A549 (cell line): Measurements from ENCODE around the gene DUOX1. TPM values are rescaled to one million over a fixed set of nuclear protein-coding genes. Genes with fewer than 3 reads are reported as not detected.

ENCODE experiments used
- ATAC-seq, 2 experiments: fragments of 200-7000 bp in 1 of 2; fragments of >200 bp in 1 of 2; cut with Nextera tagmentation in 1 of 2; cut with Tn5 transposase in 1 of 2; 3 replicates each; pipeline versions ENCODE4 v1.8.0 to v1.9.1; 2018 to 2020; ENCODE audit warnings: mild to moderate bottlenecking in 1 of 2, moderate library complexity in 1 of 2
- CTCF ChIA-PET: fragments of 300-600 bp; sonication (Branson Sonifier 250); formaldehyde crosslinking; extraction: SDS; loops from one replicate; lab custom pipeline; 2021; ENCODE audit warnings: antibody characterized with exemption, inconsistent platforms; lab: Yijun Ruan, JAX
- POLR2A ChIA-PET: fragments of 350-600 bp; formaldehyde crosslinking; extraction: SDS; loops from one replicate; lab custom pipeline; 2021; ENCODE audit warnings: antibody characterized with exemption, inconsistent platforms; lab: Yijun Ruan, JAX
- DNase-seq, 2 experiments: peaks; one replicate each; pipeline versions ENCODE4 v3.0.0 to v3.0.0-alpha.2; 2011 to 2016; ENCODE audit warnings: low read depth in 1 of 2, low spot score in 1 of 2
- FAIRE-seq: peaks from 2 replicates; lab custom pipeline; 2011; peaks lifted over from hg19 to GRCh38; lab: Jason Lieb, UNC
- H3K27ac ChIP-seq, 2 experiments: fragments of >200 bp; sonication (Bioruptor Twin); formaldehyde crosslinking; 3 replicates each; pipeline ENCODE4 v1.5.1; 2016 to 2017
- H3K4me1 ChIP-seq: fragments of >200 bp; sonication (Bioruptor Twin); formaldehyde crosslinking; 3 replicates; pipeline ENCODE4 v1.6.1; 2016
- H3K4me2 ChIP-seq: fragments of >200 bp; sonication (Bioruptor Twin); formaldehyde crosslinking; 3 replicates; pipeline ENCODE4 v1.6.1; 2016
- H3K4me3 ChIP-seq: fragments of >200 bp; sonication (Bioruptor Twin); formaldehyde crosslinking; 3 replicates; pipeline ENCODE4 v1.5.1; 2016
- H3K9me3 ChIP-seq: fragments of >200 bp; sonication (Bioruptor Twin); formaldehyde crosslinking; 3 replicates; pipeline ENCODE4 v1.6.1; 2016
- CEBPB ChIP-seq, 2 experiments: fragments of >200 bp in 1 of 2; sonication (Bioruptor Twin) in 1 of 2; formaldehyde crosslinking in 1 of 2; IDR thresholded peaks; 2 replicates each; pipeline ENCODE4 v1.6.1; 2012 to 2016
- FOSB ChIP-seq: fragments of 250-450 bp; sonication (Bioruptor Pico); IDR thresholded peaks from 2 replicates; pipeline ENCODE4 v1.5.0; 2020; ENCODE audit warnings: mild to moderate bottlenecking, moderate library complexity
- FOXS1 ChIP-seq: fragments of 250-450 bp; sonication (Bioruptor Pico); IDR thresholded peaks from 2 replicates; pipeline ENCODE4 v1.5.0; 2020; ENCODE audit warnings: mild to moderate bottlenecking, moderate library complexity
- GATA3 ChIP-seq: IDR thresholded peaks from 2 replicates; pipeline ENCODE4 v1.6.1; 2012; ENCODE audit warnings: borderline replicate concordance
- HOXA7 ChIP-seq: fragments of 250-450 bp; sonication (Bioruptor Pico); IDR thresholded peaks from 2 replicates; pipeline ENCODE4 v1.5.0; 2020; ENCODE audit warnings: mild to moderate bottlenecking, moderate library complexity
- JUN ChIP-seq, 2 experiments: fragments of >200 bp; sonication (Bioruptor Twin); formaldehyde crosslinking; IDR thresholded peaks; 2 replicates in 1 of 2; 3 replicates in 1 of 2; pipeline ENCODE4 v1.6.1; 2016 to 2017
- JUNB ChIP-seq: fragments of >200 bp; sonication (Bioruptor Twin); formaldehyde crosslinking; IDR thresholded peaks from 2 replicates; pipeline ENCODE4 v1.6.1; 2016
- KDM5A ChIP-seq: fragments of 200-600 bp; sonication (generic); IDR thresholded peaks from 2 replicates; pipeline ENCODE4 v1.6.1; 2016; ENCODE audit warnings: antibody characterized with exemption, mild to moderate bottlenecking
- MAFK ChIP-seq: fragments of 450-650 bp; IDR thresholded peaks from 2 replicates; pipeline ENCODE4 v1.6.1; 2014; ENCODE audit not compliant: partially characterized antibody
- MAZ ChIP-seq: fragments of 150-350 bp; IDR thresholded peaks from 2 replicates; pipeline ENCODE4 v1.6.1; 2014; ENCODE audit warnings: antibody characterized with exemption, low read depth, low read length, borderline replicate concordance
- NFE2L2 ChIP-seq: fragments of 150-350 bp; conservative IDR thresholded peaks from 2 replicates; pipeline ENCODE4 v1.6.1; 2014; ENCODE audit warnings: low read length
- NPAS2 ChIP-seq: fragments of 250-450 bp; sonication (Bioruptor Pico); IDR thresholded peaks from 2 replicates; pipeline ENCODE4 v1.8.0; 2022; ENCODE audit warnings: mild to moderate bottlenecking, moderate library complexity, borderline replicate concordance
- RCOR1 ChIP-seq: fragments of 150-350 bp; IDR thresholded peaks from 2 replicates; pipeline ENCODE4 v1.6.1; 2014; ENCODE audit warnings: antibody characterized with exemption, low read length, low read depth
- RFX5 ChIP-seq: fragments of 450-650 bp; IDR thresholded peaks from 2 replicates; pipeline ENCODE4 v1.7.1; 2014; ENCODE audit warnings: antibody characterized with exemption, mild to moderate bottlenecking, moderate library complexity
- TP53 ChIP-seq: fragments of 250-450 bp; sonication (Bioruptor Pico); IDR thresholded peaks from 2 replicates; pipeline ENCODE4 v1.5.0; 2021; ENCODE audit warnings: mild to moderate bottlenecking, moderate library complexity
- WGBS: methylation state at CpG from one replicate; pipeline ENCODE4 v1.1.6; 2017; ENCODE audit errors: missing lambda C conversion rate; 5-methylcytosine and 5-hydroxymethylcytosine counted together
- polyA plus RNA-seq, 4 experiments: library from polyadenylated mRNA; depleted of rRNA in 3 of 4; stranded (reverse); fragments of >200 nt; fragmentation: RNase III in 1 of 4; extraction: RNeasy Plus Mini Kit Qiagen cat#74134 plus additional on column Dnase treatment in 1 of 4; gene quantifications; 2 replicates in 3 of 4; 3 replicates in 1 of 4; pipeline ENCODE4 v1.2.3, GENCODE V29; 2011 to 2017
- TF ChIP-seq, protein P1 (sequence below): fragments of 150-350 bp; IDR thresholded peaks from 2 replicates; pipeline ENCODE4 v1.6.1; 2014; ENCODE audit warnings: low read depth, mild to moderate bottlenecking, low read length
- TF ChIP-seq, protein P2 (sequence below): fragments of 250-450 bp; sonication (Bioruptor Pico); IDR thresholded peaks from 2 replicates; pipeline ENCODE4 v1.5.0; 2020; ENCODE audit warnings: low read depth, mild to moderate bottlenecking, moderate library complexity
- TF ChIP-seq, protein P3 (sequence below): fragments of >200 bp; sonication (Bioruptor Twin); formaldehyde crosslinking; IDR thresholded peaks from 2 replicates; pipeline ENCODE4 v1.6.1; 2016

The DUOX1 gene
- polyA plus RNA-seq, 2 of the 4 experiments (the other 2 are of a cell fraction), result not detected

DNA sequence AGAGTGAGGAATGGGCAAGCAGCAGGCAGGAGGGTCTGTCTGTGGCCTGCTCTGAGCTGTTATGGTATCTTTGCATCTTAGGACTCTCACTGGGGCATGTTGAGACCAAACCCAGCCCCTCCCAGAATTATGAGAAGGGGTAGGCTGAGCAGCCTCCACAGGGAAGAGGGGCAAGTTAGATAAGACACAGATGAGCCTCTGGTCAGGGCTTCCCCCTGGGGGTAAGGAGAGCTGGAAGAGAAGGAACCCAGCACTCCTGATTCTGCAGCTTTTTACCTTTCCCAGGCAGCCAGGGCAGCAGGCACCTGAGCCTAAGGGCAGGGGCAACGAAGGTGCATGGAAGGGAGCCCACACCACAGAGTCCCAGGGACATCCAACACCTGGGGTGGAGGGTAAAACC, 19.3 kb downstream of the DUOX1 start (continued):
- TF ChIP-seq NPAS2 (CRISPR knock-in tag) (no peak), HOXA7 (CRISPR knock-in tag) (no peak), FOSB (no peak), MAFK (no peak), FOXS1 (CRISPR knock-in tag) (no peak), CEBPB (IDR thresholded peaks at IDR 0.05) (no peak), TP53 (CRISPR knock-in tag) (no peak)

DNA sequence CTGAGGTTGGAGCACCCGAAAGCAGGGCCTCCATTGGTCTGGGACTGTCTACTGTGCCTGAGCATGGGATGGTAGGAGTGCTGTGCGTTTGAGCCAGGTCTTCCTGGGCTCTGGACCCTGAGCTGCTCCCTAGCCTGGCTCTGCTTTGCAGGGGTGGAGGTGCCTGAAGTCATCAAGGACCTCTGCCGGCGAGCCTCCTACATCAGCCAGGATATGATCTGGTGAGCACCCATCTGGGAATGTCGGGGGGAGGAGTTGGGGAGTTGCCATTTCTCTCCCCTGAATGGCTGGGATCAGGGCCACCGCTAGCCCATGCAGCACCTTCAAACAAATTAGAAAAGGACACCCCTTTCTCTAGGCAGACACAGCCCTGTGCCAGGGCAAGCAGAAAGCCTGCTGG, 20.7 kb downstream of the DUOX1 start:
- H3K9me3 ChIP-seq, result no peaks in the 10 kb centered on the region
- no peaks in the 10 kb centered on the region for H3K4me1 ChIP-seq
- ChIA-PET POLR2A (no interaction called here), CTCF (interaction anchor here (2.3 to 4.0 kb wide), 2 partner anchors 12 to 24 kb away, joined by 6 to 30 read pairs; no protein-coding TSS in a partner anchor)
- no peak overlapping the region for H3K4me2 ChIP-seq
- DNase-seq, result no peak
- WGBS, result 65% methylated on average over 5 of the region's 6 CpGs
- H3K4me3 ChIP-seq, result no peak overlapping the region
- no peak overlapping the region for H3K27ac ChIP-seq
- TF ChIP-seq, protein P1, sequence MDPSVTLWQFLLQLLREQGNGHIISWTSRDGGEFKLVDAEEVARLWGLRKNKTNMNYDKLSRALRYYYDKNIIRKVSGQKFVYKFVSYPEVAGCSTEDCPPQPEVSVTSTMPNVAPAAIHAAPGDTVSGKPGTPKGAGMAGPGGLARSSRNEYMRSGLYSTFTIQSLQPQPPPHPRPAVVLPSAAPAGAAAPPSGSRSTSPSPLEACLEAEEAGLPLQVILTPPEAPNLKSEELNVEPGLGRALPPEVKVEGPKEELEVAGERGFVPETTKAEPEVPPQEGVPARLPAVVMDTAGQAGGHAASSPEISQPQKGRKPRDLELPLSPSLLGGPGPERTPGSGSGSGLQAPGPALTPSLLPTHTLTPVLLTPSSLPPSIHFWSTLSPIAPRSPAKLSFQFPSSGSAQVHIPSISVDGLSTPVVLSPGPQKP, result no peak
- TF ChIP-seq, protein P2, sequence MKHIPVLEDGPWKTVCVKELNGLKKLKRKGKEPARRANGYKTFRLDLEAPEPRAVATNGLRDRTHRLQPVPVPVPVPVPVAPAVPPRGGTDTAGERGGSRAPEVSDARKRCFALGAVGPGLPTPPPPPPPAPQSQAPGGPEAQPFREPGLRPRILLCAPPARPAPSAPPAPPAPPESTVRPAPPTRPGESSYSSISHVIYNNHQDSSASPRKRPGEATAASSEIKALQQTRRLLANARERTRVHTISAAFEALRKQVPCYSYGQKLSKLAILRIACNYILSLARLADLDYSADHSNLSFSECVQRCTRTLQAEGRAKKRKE (CRISPR knock-in tag), result no peak
- TF ChIP-seq RFX5 (no peak), JUNB (no peak), MAZ (no peak), JUN (IDR thresholded peaks at IDR 0.05) (no peak)
- 0 out of 6 replicates have a peak, but pooled peaks of 1 of the 2 experiments have one; percentile 29 for ATAC-seq
- no peak for FAIRE-seq

DNA sequence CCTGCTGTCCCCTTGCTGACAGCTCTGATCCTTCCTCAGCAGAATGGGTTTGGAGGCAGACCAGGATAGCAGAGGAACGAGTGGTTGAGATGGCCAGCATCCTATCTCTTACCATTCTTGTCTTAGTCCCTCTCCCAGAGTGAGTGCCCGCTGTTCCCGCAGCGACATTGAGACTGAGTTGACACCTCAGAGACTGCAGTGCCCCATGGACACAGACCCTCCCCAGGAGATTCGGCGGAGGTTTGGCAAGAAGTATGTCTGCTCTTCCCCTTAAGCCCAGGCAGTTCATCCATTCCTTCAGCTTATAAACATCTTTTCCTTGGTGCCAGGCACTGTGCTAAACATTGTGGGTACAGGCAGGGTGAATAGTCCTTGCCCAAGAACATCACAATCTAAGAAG, 21.2 kb downstream of the DUOX1 start:
- ATAC-seq (no peak), FAIRE-seq (no peak), DNase-seq (no peak)
- no peak overlapping the region for H3K27ac ChIP-seq
- H3K4me2 ChIP-seq, result no peak overlapping the region
- ChIA-PET CTCF (interaction anchor here (2.3 to 4.0 kb wide), 2 partner anchors 12 to 24 kb away, joined by 6 to 30 read pairs; no protein-coding TSS in a partner anchor), POLR2A (no interaction called here)
- no peak overlapping the region for H3K4me3 ChIP-seq
- H3K9me3 ChIP-seq, result no peaks in the 10 kb centered on the region
- no peaks in the 10 kb centered on the region for H3K4me1 ChIP-seq
- no peak for TF ChIP-seq NFE2L2
- TF ChIP-seq RCOR1, result no peak
- no peak for TF ChIP-seq KDM5A
- TF ChIP-seq, protein P3, sequence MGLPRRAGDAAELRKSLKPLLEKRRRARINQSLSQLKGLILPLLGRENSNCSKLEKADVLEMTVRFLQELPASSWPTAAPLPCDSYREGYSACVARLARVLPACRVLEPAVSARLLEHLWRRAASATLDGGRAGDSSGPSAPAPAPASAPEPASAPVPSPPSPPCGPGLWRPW, result no peak
- TF ChIP-seq, protein P1, result no peak
- TF ChIP-seq GATA3, result no peak
- WGBS, result 96% methylated on average over 4 of the region's 6 CpGs
